ENCODE measurements around the gene SETD7. TPM values are rescaled to one million over a fixed set of nuclear protein-coding genes. Genes with fewer than 3 reads are reported as not detected.

Gene SETD7
- 10 to 100 TPM; 17.8 to 45.6 (median 34.0) TPM for total RNA-seq

GRCh38 chr4:139556071-139556723 lies at the start of gene SETD7:
Gene SETD7 (minus strand): TSS chr4:139556219. CDS start chr4:139556137, 82 bp downstream.
- Histone ChIP-seq H3K4me1 (peaks cover 36 to 61% (median 50%) of the 10 kb centered on the region in 4 donors), H3K36me3 (no peaks in the 10 kb centered on the region), H3K27me3 (no peaks in the 10 kb centered on the region), H3K4me3 (peak within 1 kb of the TSS; percentile 78 to 96 (median 89)), H3K27ac (peak within 1 kb of the TSS; percentile 97 to 99 (median 98)), H3K9me3 (no peaks in the 10 kb centered on the region)
- DNase-seq (peak; percentile 79 to 92), ATAC-seq (ENCODE audit: low FRiP score in 2 of 2) (peak; percentile 82 to 83)
- WGBS, 2 donors = 0 to 2% methylated on average over 27 to 39 of the region's 61 CpGs
- TF ChIP-seq POLR2AphosphoS5 (IDR thresholded peaks at IDR 0.05) (peak; percentile 66 to 81), EP300 (IDR thresholded peaks at IDR 0.05) (no peak), POLR2A (IDR thresholded peaks at IDR 0.05) (peak in 3 of 4 donors; percentile 82 to 88 (median 88)), CTCF (IDR thresholded peaks at IDR 0.05) (no peak)

GRCh38 chr4:139605516-139605915 lies 49.5 kb upstream of the SETD7 start:
- 79 to 82% methylated on average over 3 of the region's 3 CpGs for WGBS, 2 donors
- DNase-seq (no peak), ATAC-seq (ENCODE audit: low FRiP score in 2 of 2) (no peak)
- H3K36me3 ChIP-seq = no peaks in the 10 kb centered on the region
- H3K27ac ChIP-seq = no peak overlapping the region
- H3K9me3 ChIP-seq = no peaks in the 10 kb centered on the region
- no peaks in the 10 kb centered on the region for H3K27me3 ChIP-seq
- peaks cover 0 to 9% (median 0%) of the 10 kb centered on the region in 4 donors for H3K4me1 ChIP-seq
- TF ChIP-seq CTCF (IDR thresholded peaks at IDR 0.05) = no peak
- no peak for TF ChIP-seq POLR2A (IDR thresholded peaks at IDR 0.05)
- TF ChIP-seq POLR2AphosphoS5 (IDR thresholded peaks at IDR 0.05) = no peak
- no peak for TF ChIP-seq EP300 (IDR thresholded peaks at IDR 0.05)
- H3K4me3 ChIP-seq = no peak overlapping the region

GRCh38 chr4:139603576-139604410 lies 47.8 kb upstream of the SETD7 start:
- no peak overlapping the region for H3K4me3 ChIP-seq
- peaks cover 0 to 9% (median 0%) of the 10 kb centered on the region in 4 donors for H3K4me1 ChIP-seq
- H3K36me3 ChIP-seq = no peaks in the 10 kb centered on the region
- no peak overlapping the region for H3K27ac ChIP-seq
- no peak for DNase-seq
- TF ChIP-seq POLR2A (IDR thresholded peaks at IDR 0.05) (no peak), POLR2AphosphoS5 (IDR thresholded peaks at IDR 0.05) (no peak), EP300 (IDR thresholded peaks at IDR 0.05) (no peak), CTCF (IDR thresholded peaks at IDR 0.05) (peak; percentile 19 to 59 (median 54))
- WGBS, 2 donors = 77 to 90% methylated on average over 3 of the region's 3 CpGs
- ATAC-seq (ENCODE audit: low FRiP score in 2 of 2) = peak in 1 of 2 donors; percentile 69
- H3K27me3 ChIP-seq = no peaks in the 10 kb centered on the region
- H3K9me3 ChIP-seq = no peaks in the 10 kb centered on the region

- no peaks in the 10 kb centered on the region for H3K27me3 ChIP-seq
- DNase-seq (no peak), ATAC-seq (ENCODE audit: low FRiP score in 2 of 2) (no peak)
- H3K9me3 ChIP-seq = no peaks in the 10 kb centered on the region
- TF ChIP-seq POLR2A (IDR thresholded peaks at IDR 0.05) (no peak), EP300 (IDR thresholded peaks at IDR 0.05) (no peak), CTCF (IDR thresholded peaks at IDR 0.05) (no peak), POLR2AphosphoS5 (IDR thresholded peaks at IDR 0.05) (no peak)
- peak overlapping the region in 1 of 4 donors; percentile 16 for H3K27ac ChIP-seq
- no peaks in the 10 kb centered on the region for H3K36me3 ChIP-seq
- no peak overlapping the region for H3K4me3 ChIP-seq
- peaks cover 0 to 9% (median 0%) of the 10 kb centered on the region in 4 donors for H3K4me1 ChIP-seq
- WGBS, 2 donors = 55 to 63% methylated on average over 6 of the region's 6 CpGs
These were observed 46.8 kb upstream of the SETD7 start for GRCh38 chr4:139602776-139603360.
